Measurements from ENCODE around the gene ADGRL3. TPM values are rescaled to one million over a fixed set of nuclear protein-coding genes. Genes with fewer than 3 reads are reported as not detected.

Gene ADGRL3
- polyA plus RNA-seq, 1 donor from 2014 or later: not detected

- H3K36me3 Mint-ChIP-seq: no peaks in the 10 kb centered on the region
- H3K27me3 Mint-ChIP-seq: no peaks in the 10 kb centered on the region
- no peak overlapping the region for H3K4me3 Mint-ChIP-seq
- H3K27ac Mint-ChIP-seq: no peak overlapping the region
- no peaks in the 10 kb centered on the region for H3K4me1 Mint-ChIP-seq
- H3K9me3 Mint-ChIP-seq: peaks cover 0 to 15% (median 3%) of the 10 kb centered on the region in 3 donors
Observed at GRCh38 chr4:62126064-62126732, 926.1 kb downstream of the ADGRL3 start.
